ENCODE results near the gene FYB1.

Gene FYB1

DNA sequence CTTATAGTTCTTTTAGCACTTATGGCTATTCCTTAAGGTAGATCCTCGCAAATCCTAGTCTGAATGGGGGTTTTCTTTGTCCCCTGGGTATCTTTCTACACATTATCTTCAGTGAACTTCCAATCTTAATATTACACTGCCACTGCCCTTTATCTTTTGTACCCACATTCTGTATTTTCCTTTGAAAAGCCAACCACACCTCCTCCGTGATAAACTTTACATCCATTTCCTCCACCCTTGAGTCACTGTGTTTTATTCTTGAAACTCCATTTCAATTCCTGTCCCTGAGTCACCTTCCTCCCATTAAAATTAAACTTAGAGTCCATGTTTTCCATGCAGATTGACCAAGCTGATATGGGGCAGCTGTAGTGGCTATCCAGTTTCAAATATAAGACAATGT is 102.0 kb downstream of the FYB1 start:
- TF ChIP-seq, protein P1, sequence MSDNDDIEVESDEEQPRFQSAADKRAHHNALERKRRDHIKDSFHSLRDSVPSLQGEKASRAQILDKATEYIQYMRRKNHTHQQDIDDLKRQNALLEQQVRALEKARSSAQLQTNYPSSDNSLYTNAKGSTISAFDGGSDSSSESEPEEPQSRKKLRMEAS (IDR thresholded peaks at IDR 0.05), result no peak
- TF ChIP-seq RAD21 (IDR thresholded peaks at IDR 0.05; ENCODE audit: low read depth), result no peak
- TF ChIP-seq TCF12 (IDR thresholded peaks at IDR 0.05; ENCODE audit: low read depth), result no peak
- TF ChIP-seq YY1 (IDR thresholded peaks at IDR 0.05; ENCODE audit: low read depth), result no peak
- TF ChIP-seq EGR1 (IDR thresholded peaks at IDR 0.05), result no peak
- TF ChIP-seq EP300 (IDR thresholded peaks at IDR 0.05; ENCODE audit: borderline replicate concordance), result no peak

DNA sequence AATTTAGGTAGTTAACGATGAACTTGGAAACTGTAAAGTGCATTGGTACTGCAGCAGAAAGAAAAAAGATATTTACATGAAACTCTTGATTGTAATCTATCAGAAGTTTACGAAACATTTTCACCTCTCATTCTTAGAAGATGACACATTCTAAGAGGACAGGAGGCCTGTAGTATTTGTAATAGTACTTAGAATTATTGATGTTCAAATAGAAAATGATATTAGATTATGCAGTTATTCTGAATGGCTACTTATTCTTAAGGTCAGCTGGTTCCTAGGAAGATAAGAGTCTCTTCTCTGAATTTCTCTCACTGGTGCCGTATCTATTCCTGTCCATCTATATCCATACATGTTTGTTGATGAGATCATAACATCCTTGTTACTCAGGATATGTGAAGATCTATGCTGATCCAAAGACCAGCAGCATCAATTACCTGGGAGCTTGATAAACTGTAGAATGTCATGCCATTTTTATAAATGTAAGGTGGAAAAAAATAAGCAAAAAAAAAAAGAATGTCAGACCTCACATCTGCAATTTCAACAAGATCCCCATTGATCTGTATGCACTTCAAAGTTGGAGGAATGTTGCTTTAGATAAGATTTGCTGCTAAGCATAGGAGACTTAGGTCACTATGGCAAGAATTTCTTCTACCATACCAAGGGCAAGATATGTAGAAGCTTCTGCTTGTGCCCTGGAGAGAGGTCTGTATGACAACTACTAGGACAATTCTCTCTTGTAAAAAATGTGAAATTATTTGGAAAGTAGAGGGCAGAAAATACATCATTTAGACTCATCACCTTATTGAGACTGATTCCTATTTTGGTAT is 102.8 kb downstream of the FYB1 start:
- TF ChIP-seq, protein P2, sequence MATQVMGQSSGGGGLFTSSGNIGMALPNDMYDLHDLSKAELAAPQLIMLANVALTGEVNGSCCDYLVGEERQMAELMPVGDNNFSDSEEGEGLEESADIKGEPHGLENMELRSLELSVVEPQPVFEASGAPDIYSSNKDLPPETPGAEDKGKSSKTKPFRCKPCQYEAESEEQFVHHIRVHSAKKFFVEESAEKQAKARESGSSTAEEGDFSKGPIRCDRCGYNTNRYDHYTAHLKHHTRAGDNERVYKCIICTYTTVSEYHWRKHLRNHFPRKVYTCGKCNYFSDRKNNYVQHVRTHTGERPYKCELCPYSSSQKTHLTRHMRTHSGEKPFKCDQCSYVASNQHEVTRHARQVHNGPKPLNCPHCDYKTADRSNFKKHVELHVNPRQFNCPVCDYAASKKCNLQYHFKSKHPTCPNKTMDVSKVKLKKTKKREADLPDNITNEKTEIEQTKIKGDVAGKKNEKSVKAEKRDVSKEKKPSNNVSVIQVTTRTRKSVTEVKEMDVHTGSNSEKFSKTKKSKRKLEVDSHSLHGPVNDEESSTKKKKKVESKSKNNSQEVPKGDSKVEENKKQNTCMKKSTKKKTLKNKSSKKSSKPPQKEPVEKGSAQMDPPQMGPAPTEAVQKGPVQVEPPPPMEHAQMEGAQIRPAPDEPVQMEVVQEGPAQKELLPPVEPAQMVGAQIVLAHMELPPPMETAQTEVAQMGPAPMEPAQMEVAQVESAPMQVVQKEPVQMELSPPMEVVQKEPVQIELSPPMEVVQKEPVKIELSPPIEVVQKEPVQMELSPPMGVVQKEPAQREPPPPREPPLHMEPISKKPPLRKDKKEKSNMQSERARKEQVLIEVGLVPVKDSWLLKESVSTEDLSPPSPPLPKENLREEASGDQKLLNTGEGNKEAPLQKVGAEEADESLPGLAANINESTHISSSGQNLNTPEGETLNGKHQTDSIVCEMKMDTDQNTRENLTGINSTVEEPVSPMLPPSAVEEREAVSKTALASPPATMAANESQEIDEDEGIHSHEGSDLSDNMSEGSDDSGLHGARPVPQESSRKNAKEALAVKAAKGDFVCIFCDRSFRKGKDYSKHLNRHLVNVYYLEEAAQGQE (IDR thresholded peaks at IDR 0.05; ENCODE audit: low read depth), result no peak
- TF ChIP-seq NFIC (IDR thresholded peaks at IDR 0.05), result no peak
- no peak for TF ChIP-seq TCF12 (IDR thresholded peaks at IDR 0.05; ENCODE audit: low read depth)

DNA sequence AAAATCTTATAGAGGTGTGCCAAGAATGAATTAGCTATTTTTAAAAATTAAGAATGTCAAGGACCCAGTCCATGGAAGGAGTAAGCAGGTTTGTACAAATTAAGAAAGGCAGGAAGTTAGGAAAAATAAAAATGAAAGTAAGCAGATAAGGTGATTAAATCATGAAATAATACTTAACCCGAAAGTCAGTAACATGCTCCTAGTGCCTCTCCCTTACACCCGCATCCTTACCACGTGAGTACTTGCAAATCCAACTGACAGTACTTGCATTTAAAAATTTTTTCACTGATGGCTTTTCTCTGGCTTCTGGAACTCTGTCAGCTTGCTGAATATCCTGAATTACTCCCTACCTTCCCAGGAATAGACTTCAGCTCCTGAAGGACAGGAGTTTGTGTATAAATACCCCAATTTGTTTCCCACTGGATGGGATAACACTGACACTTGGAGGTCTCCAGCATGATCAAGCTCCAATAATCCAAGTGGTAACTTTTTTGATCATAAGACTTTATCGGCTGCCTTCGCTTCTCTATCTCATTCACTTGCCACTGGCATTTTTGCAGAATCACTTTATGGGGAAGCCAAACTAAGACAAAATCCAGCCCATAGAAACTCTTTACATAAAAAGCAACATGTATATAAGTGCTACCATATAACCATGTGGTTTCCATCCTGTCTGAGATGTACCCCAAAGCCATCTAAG is 103.6 kb downstream of the FYB1 start:
- no peak for TF ChIP-seq TCF12 (IDR thresholded peaks at IDR 0.05; ENCODE audit: low read depth)
- TF ChIP-seq TAF1 (IDR thresholded peaks at IDR 0.05; ENCODE audit: low read depth), result no peak
- no peak for TF ChIP-seq RAD21 (IDR thresholded peaks at IDR 0.05; ENCODE audit: low read depth)
- no peak for TF ChIP-seq EGR1 (IDR thresholded peaks at IDR 0.05)
- TF ChIP-seq CEBPB (IDR thresholded peaks at IDR 0.05), result no peak
- no peak for TF ChIP-seq YY1 (IDR thresholded peaks at IDR 0.05; ENCODE audit: low read depth)
- TF ChIP-seq, protein P3, sequence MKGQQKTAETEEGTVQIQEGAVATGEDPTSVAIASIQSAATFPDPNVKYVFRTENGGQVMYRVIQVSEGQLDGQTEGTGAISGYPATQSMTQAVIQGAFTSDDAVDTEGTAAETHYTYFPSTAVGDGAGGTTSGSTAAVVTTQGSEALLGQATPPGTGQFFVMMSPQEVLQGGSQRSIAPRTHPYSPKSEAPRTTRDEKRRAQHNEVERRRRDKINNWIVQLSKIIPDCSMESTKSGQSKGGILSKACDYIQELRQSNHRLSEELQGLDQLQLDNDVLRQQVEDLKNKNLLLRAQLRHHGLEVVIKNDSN (IDR thresholded peaks at IDR 0.05), result no peak
- TF ChIP-seq FOXM1 (IDR thresholded peaks at IDR 0.05; ENCODE audit: borderline replicate concordance, low read depth), result no peak
- TF ChIP-seq, protein P1 (IDR thresholded peaks at IDR 0.05), result no peak
- TF ChIP-seq TEAD4 (IDR thresholded peaks at IDR 0.05), result no peak
- TF ChIP-seq ZBTB7A (IDR thresholded peaks at IDR 0.05; ENCODE audit: low read depth), result no peak
- no peak for TF ChIP-seq CREB1 (IDR thresholded peaks at IDR 0.05; ENCODE audit: low read depth)
- TF ChIP-seq EP300 (IDR thresholded peaks at IDR 0.05; ENCODE audit: borderline replicate concordance), result no peak
- TF ChIP-seq, protein P2 (IDR thresholded peaks at IDR 0.05; ENCODE audit: low read depth), result no peak
- no peak for TF ChIP-seq NFIC (IDR thresholded peaks at IDR 0.05)

DNA sequence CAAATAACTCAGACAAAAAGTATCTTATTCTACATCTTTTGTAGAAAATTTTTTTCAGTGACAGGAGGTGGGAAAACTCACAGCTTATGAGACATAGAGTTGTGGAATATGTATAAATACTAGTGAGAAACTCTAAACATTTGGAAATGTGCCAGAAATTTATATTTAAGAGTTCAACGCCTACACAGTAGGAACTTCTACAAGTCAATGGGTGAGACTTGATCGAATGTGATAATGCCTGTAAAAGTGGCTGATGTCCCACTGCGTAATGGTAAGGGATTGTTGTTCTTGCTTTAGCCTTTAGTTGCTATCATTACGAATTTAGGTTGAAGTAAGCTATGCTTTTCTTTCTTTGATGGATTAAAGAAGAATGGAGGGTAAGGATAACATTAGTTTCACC is 105.2 kb downstream of the FYB1 start:
- no peak for TF ChIP-seq TEAD4 (IDR thresholded peaks at IDR 0.05)

DNA sequence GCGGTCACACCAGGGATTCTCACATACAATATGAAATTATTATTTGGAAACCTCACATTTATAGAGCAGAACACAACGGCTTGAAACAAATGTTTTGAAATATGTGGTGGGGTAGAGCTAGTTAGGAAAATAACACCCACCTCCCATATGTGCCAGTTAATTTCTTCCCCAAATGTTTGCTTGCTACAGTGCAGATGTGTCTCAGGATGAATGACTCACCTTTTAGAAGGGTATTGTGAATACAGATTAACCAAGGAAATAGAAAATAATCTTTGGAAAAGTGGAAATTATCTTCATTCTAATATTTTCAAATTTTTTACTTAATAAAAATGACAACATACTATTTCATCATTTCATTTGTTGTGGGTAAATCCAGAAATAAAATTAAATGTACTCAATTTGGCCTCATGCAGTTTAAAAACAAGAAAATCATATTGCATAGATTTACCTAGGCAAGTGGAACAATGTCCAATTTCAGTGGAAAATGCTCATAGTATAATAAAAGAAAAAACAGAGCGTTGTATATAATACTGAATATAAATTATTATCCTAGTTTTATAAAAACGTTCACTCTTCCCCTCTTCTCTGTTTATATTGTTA is 105.9 kb downstream of the FYB1 start:
- TF ChIP-seq ZBTB7A (IDR thresholded peaks at IDR 0.05; ENCODE audit: low read depth) (no peak), FOXM1 (IDR thresholded peaks at IDR 0.05; ENCODE audit: borderline replicate concordance, low read depth) (no peak), YY1 (IDR thresholded peaks at IDR 0.05; ENCODE audit: low read depth) (no peak), CEBPB (IDR thresholded peaks at IDR 0.05) (no peak), NFIC (IDR thresholded peaks at IDR 0.05) (no peak), TCF12 (IDR thresholded peaks at IDR 0.05; ENCODE audit: low read depth) (no peak)
- TF ChIP-seq, protein P3 (IDR thresholded peaks at IDR 0.05), result no peak

DNA sequence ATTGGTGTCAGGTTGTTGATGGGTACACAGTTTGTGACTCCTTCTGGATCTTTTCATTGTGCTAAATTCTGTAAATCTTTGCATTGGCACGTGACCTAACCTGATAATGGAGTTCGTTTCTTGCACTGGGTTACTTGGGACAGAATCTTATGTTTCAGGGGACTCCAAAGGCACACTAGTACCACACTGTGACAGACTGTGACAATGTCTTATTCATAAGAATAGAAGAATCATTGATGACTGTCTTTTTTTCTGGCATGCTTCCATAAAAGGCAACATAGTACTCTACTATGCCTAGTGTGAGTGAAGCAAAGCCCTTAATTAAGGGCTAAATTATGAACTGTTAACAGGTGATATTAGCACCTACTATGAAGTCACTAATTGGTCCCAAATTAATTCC is 109.8 kb downstream of the FYB1 start:
- TF ChIP-seq, protein P1 (IDR thresholded peaks at IDR 0.05), result no peak
- TF ChIP-seq EGR1 (IDR thresholded peaks at IDR 0.05), result no peak
- TF ChIP-seq, protein P2 (IDR thresholded peaks at IDR 0.05; ENCODE audit: low read depth), result no peak
- no peak for TF ChIP-seq EP300 (IDR thresholded peaks at IDR 0.05; ENCODE audit: borderline replicate concordance)
- TF ChIP-seq FOXM1 (IDR thresholded peaks at IDR 0.05; ENCODE audit: borderline replicate concordance, low read depth), result no peak
- no peak for TF ChIP-seq TAF1 (IDR thresholded peaks at IDR 0.05; ENCODE audit: low read depth)
- TF ChIP-seq ZBTB7A (IDR thresholded peaks at IDR 0.05; ENCODE audit: low read depth), result no peak
- no peak for TF ChIP-seq YY1 (IDR thresholded peaks at IDR 0.05; ENCODE audit: low read depth)
- TF ChIP-seq TCF12 (IDR thresholded peaks at IDR 0.05; ENCODE audit: low read depth), result no peak
- TF ChIP-seq RAD21 (IDR thresholded peaks at IDR 0.05; ENCODE audit: low read depth), result no peak

Data from Ishikawa (cell line).